H1 (cell line): Measurements from ENCODE around the gene CLIC1. TPM values are rescaled to one million over a fixed set of nuclear protein-coding genes. Genes with fewer than 3 reads are reported as not detected.

ENCODE experiments used
- CTCF ChIA-PET: fragments of 300-600 bp; sonication (Branson Sonifier 250); formaldehyde crosslinking; loops from one replicate; lab custom pipeline; 2021; ENCODE audit not compliant: partially characterized antibody; lab: Charles Lee
- POLR2A ChIA-PET: fragments of 300-600 bp; sonication (Branson Sonifier 250); formaldehyde crosslinking; loops from one replicate; lab custom pipeline; 2021; ENCODE audit warnings: inconsistent platforms; ENCODE audit not compliant: partially characterized antibody; lab: Charles Lee
- DNase-seq, 2 experiments: peaks; one replicate each; pipeline versions ENCODE4 v3.0.0 to v3.0.0-alpha.2; 2010 to 2022; ENCODE audit warnings: low spot score in 2 of 2, low read depth in 1 of 2, mixed read lengths in 1 of 2
- FAIRE-seq: peaks from 2 replicates; lab custom pipeline; 2011; peaks lifted over from hg19 to GRCh38; lab: Jason Lieb, UNC
- H2AFZ ChIP-seq: 2 replicates; pipeline ENCODE4 v1.8.1; 2012; ENCODE audit warnings: low read length, inconsistent platforms
- H2AK5ac ChIP-seq: 2 replicates; pipeline ENCODE4 v1.6.1; 2013; ENCODE audit warnings: low read depth, low read length
- H2BK120ac ChIP-seq: replicated peaks from 2 replicates; pipeline ENCODE3; 2013; ENCODE audit warnings: low read depth, low read length, inconsistent platforms
- H2BK12ac ChIP-seq: 2 replicates; pipeline ENCODE4 v1.6.1; 2013; ENCODE audit warnings: low read depth, low read length
- H2BK15ac ChIP-seq: 2 replicates; pipeline ENCODE4 v1.6.1; 2013; ENCODE audit warnings: low read length
- H2BK20ac ChIP-seq: 2 replicates; pipeline ENCODE4 v1.6.1; 2013; ENCODE audit warnings: low read length
- H2BK5ac ChIP-seq: 2 replicates; pipeline ENCODE4 v1.6.1; 2013; ENCODE audit warnings: low read depth, low read length
- H3K14ac ChIP-seq: 2 replicates; pipeline ENCODE4 v1.6.1; 2013; ENCODE audit warnings: inconsistent platforms; ENCODE audit not compliant: insufficient read length
- H3K18ac ChIP-seq: 2 replicates; pipeline ENCODE4 v1.6.1; 2013; ENCODE audit warnings: low read length; ENCODE audit errors: extremely low read depth
- H3K23ac ChIP-seq: 2 replicates; pipeline ENCODE4 v1.6.1; 2013; ENCODE audit warnings: inconsistent platforms; ENCODE audit not compliant: insufficient read length
- H3K23me2 ChIP-seq: 2 replicates; pipeline ENCODE4 v1.6.1; 2013; ENCODE audit warnings: low read depth, low read length
- H3K27ac ChIP-seq: 2 replicates; pipeline ENCODE4 v1.6.1; 2011; ENCODE audit warnings: low read depth, low read length, inconsistent platforms
- H3K27me3 ChIP-seq, 4 experiments: replicated peaks in 1 of 4; 1 replicate in 1 of 4; 2 replicates in 3 of 4; pipeline versions ENCODE4 v1.6.1 to v1.8.1; 2011 to 2013; ENCODE audit warnings: low read length in 3 of 4, mild to moderate bottlenecking in 3 of 4, inconsistent platforms in 2 of 4, mixed read lengths in 2 of 4, moderate library complexity in 1 of 4; ENCODE audit not compliant: control insufficient read depth in 3 of 4, insufficient read depth in 3 of 4; ENCODE audit errors: extremely low read depth in 1 of 4
- H3K36me3 ChIP-seq, 4 experiments: 2 replicates each; pipeline versions ENCODE4 v1.6.1 to v1.8.1; 2011 to 2013; ENCODE audit warnings: mild to moderate bottlenecking in 4 of 4, low read length in 3 of 4, moderate library complexity in 2 of 4, control low read depth in 1 of 4, inconsistent platforms in 1 of 4; ENCODE audit not compliant: insufficient read depth in 4 of 4, control insufficient read depth in 2 of 4
- H3K4ac ChIP-seq: replicated peaks from 2 replicates; pipeline ENCODE3; 2013; ENCODE audit warnings: low read length, low read depth, mixed read lengths, inconsistent platforms; ENCODE audit not compliant: insufficient read length
- H3K4me1 ChIP-seq, 4 experiments: replicated peaks in 1 of 4; 1 replicate in 1 of 4; 2 replicates in 3 of 4; pipeline versions ENCODE4 v1.6.1 to v1.8.1; 2011 to 2013; ENCODE audit warnings: low read length in 3 of 4, inconsistent platforms in 2 of 4, mixed read lengths in 1 of 4; ENCODE audit not compliant: insufficient read depth in 4 of 4, control insufficient read depth in 3 of 4
- H3K4me2 ChIP-seq, 2 experiments: 2 replicates each; pipeline versions ENCODE4 v1.6.1 to v1.8.1; 2011 to 2013; ENCODE audit warnings: low read depth in 2 of 2, low read length in 2 of 2, control low read depth in 1 of 2, inconsistent platforms in 1 of 2, mild to moderate bottlenecking in 1 of 2; ENCODE audit not compliant: insufficient read depth in 1 of 2
- H3K4me3 ChIP-seq, 4 experiments: fragments of 200-600, 300-600 bp in 1 of 4; sonication (generic), shearing (Covaris generic), sonication (Bioruptor Twin) in 1 of 4; 2 replicates each; pipeline versions ENCODE4 v1.5.1 to v1.8.1; 2011 to 2016; ENCODE audit warnings: low read length in 4 of 4, low read depth in 3 of 4, control low read depth in 2 of 4, inconsistent platforms in 2 of 4, mild to moderate bottlenecking in 2 of 4, mixed read lengths in 1 of 4, moderate library complexity in 1 of 4; ENCODE audit not compliant: insufficient read depth in 2 of 4; ENCODE audit errors: extremely low read depth in 1 of 4
- H3K56ac ChIP-seq: replicated peaks from 2 replicates; pipeline ENCODE3; 2013; ENCODE audit warnings: low read depth, mild to moderate bottlenecking, mixed read lengths, low read length, inconsistent platforms; ENCODE audit not compliant: insufficient read length
- H3K79me1 ChIP-seq: 2 replicates; pipeline ENCODE4 v1.6.1; 2013; ENCODE audit warnings: low read depth, low read length, control low read depth
- H3K79me2 ChIP-seq, 2 experiments: 2 replicates each; pipeline versions ENCODE4 v1.6.1 to v1.8.1; 2012 to 2013; ENCODE audit warnings: low read length in 2 of 2, mild to moderate bottlenecking in 2 of 2, inconsistent platforms in 1 of 2; ENCODE audit not compliant: insufficient read depth in 2 of 2, control insufficient read depth in 1 of 2
- H3K9ac ChIP-seq, 4 experiments: replicated peaks in 1 of 4; 1 replicate in 1 of 4; 2 replicates in 3 of 4; pipeline versions ENCODE4 v1.6.1 to v1.8.1; 2011 to 2013; ENCODE audit warnings: low read depth in 3 of 4, low read length in 3 of 4, control low read depth in 2 of 4, mild to moderate bottlenecking in 2 of 4, moderate library complexity in 2 of 4, inconsistent platforms in 1 of 4; ENCODE audit errors: extremely low read depth in 1 of 4
- H3K9me3 ChIP-seq, 2 experiments: 2 replicates each; pipeline versions ENCODE4 v1.6.1 to v1.8.1; 2012 to 2013; ENCODE audit warnings: mild to moderate bottlenecking in 2 of 2, moderate library complexity in 2 of 2, control low read depth in 1 of 2, inconsistent platforms in 1 of 2, low read depth in 1 of 2, low read length in 1 of 2, mixed read lengths in 1 of 2; ENCODE audit not compliant: insufficient read depth in 2 of 2
- H4K20me1 ChIP-seq, 2 experiments: replicated peaks in 1 of 2; 2 replicates each; pipeline versions ENCODE3 to v1.8.1; 2011 to 2013; ENCODE audit warnings: inconsistent platforms in 2 of 2, low read length in 2 of 2, mild to moderate bottlenecking in 1 of 2; ENCODE audit not compliant: insufficient read depth in 2 of 2, control insufficient read depth in 1 of 2
- H4K5ac ChIP-seq: 2 replicates; pipeline ENCODE4 v1.6.1; 2013; ENCODE audit warnings: low read length, low read depth, mixed read lengths, inconsistent platforms; ENCODE audit not compliant: insufficient read length
- H4K8ac ChIP-seq: 2 replicates; pipeline ENCODE4 v1.8.0; 2013; ENCODE audit warnings: mild to moderate bottlenecking, moderate library complexity, low read length, inconsistent platforms; ENCODE audit not compliant: insufficient read depth; ENCODE audit errors: extremely low read depth
- H4K91ac ChIP-seq: replicated peaks from 2 replicates; pipeline ENCODE3; 2013; ENCODE audit warnings: low read length, mixed read lengths, inconsistent platforms; ENCODE audit not compliant: insufficient read length
- ASH2L ChIP-seq: fragments of 200-600, 300-600 bp; sonication (generic); IDR thresholded peaks from one replicate; pipeline ENCODE4 v1.7.1; 2017; ENCODE audit warnings: low read length
- BCL11A ChIP-seq, 2 experiments: IDR thresholded peaks; one replicate each; pipeline ENCODE4 v1.6.1; 2011; ENCODE audit warnings: low read depth in 2 of 2, low read length in 2 of 2, mild to moderate bottlenecking in 2 of 2
- CTBP2 ChIP-seq: IDR thresholded peaks from 2 replicates; pipeline ENCODE4 v1.7.0; 2011; ENCODE audit warnings: borderline replicate concordance, mild to moderate bottlenecking, moderate library complexity, mixed read lengths, low read length; ENCODE audit not compliant: insufficient read depth, insufficient read length
- E2F6 ChIP-seq: IDR thresholded peaks from 2 replicates; pipeline ENCODE4 v1.6.1; 2012; ENCODE audit warnings: inconsistent platforms
- EGR1 ChIP-seq: IDR thresholded peaks from 2 replicates; pipeline ENCODE4 v1.6.1; 2011; ENCODE audit warnings: low read depth, low read length, borderline replicate concordance
- JUND ChIP-seq: IDR thresholded peaks from 2 replicates; pipeline ENCODE4 v1.6.1; 2011; ENCODE audit warnings: mild to moderate bottlenecking, improper control_type of control experiment, low read length
- MAX ChIP-seq: IDR thresholded peaks from 2 replicates; pipeline ENCODE4 v1.6.1; 2012; ENCODE audit warnings: inconsistent platforms
- RAD21 ChIP-seq, 2 experiments: IDR thresholded peaks in 1 of 2; conservative IDR thresholded peaks in 1 of 2; 2 replicates each; pipeline ENCODE4 v1.6.1; 2011; ENCODE audit warnings: low read depth in 2 of 2, low read length in 2 of 2, improper control_type of control experiment in 1 of 2, inconsistent platforms in 1 of 2, mild to moderate bottlenecking in 1 of 2, moderate library complexity in 1 of 2
- SAP30 ChIP-seq: fragments of 300-600 bp; sonication (generic); IDR thresholded peaks from 2 replicates; pipeline ENCODE4 v1.7.1; 2012; ENCODE audit warnings: low read length, moderate library complexity, mild to moderate bottlenecking, inconsistent platforms; ENCODE audit not compliant: insufficient read depth, insufficient replicate concordance
- SIRT6 ChIP-seq: IDR thresholded peaks from one replicate; pipeline ENCODE4 v1.7.1; 2012; ENCODE audit warnings: low read length, inconsistent platforms
- TBP ChIP-seq: IDR thresholded peaks from 2 replicates; pipeline ENCODE4 v1.6.1; 2011; ENCODE audit warnings: low read depth, low read length, improper control_type of control experiment
- YY1 ChIP-seq: IDR thresholded peaks from 2 replicates; pipeline ENCODE4 v1.6.1; 2011; ENCODE audit warnings: low read depth, mild to moderate bottlenecking, low read length
- WGBS, 2 experiments: shearing (Covaris generic) in 1 of 2; methylation state at CpG; one replicate each; pipeline versions ENCODE4 v1.1.6 to v1.1.7; 2013 to 2015; ENCODE audit warnings: low lambda C conversion rate in 2 of 2, mixed read lengths in 2 of 2, inconsistent platforms in 1 of 2, low coverage in 1 of 2, missing lambda C conversion rate in 1 of 2; ENCODE audit not compliant: insufficient replicate concordance in 2 of 2, insufficient coverage in 1 of 2, insufficient read length in 1 of 2; ENCODE audit errors: extremely low coverage in 1 of 2, missing lambda C conversion rate in 1 of 2; 5-methylcytosine and 5-hydroxymethylcytosine counted together
- polyA plus RNA-seq, 7 experiments: library from polyadenylated mRNA; depleted of rRNA in 3 of 7; stranded (reverse) in 5 of 7; unstranded in 2 of 7; fragments of >200 nt in 5 of 7; fragments of 200-250 nt in 2 of 7; gene quantifications; 1 replicate in 5 of 7; 2 replicates in 1 of 7; 4 replicates in 1 of 7; pipeline versions ENCODE4 v1.2.1 to v1.2.3, GENCODE V29; 2011 to 2013; ENCODE audit warnings: missing spikeins in 2 of 7, mixed read lengths in 2 of 7
- total RNA-seq: library from RNA; stranded (reverse); fragmentation: NEBNext Ultra II Directional; extraction: Animal tissue kit (Norgen Biotek cat#: 25700); gene quantifications from 2 replicates; pipeline ENCODE4 v1.2.1, GENCODE V29; 2021

CLIC1 gene
- total and polyA plus RNA-seq, 2 of the 8 experiments (the other 6 are each of a cell fraction or from before 2014, with no cell fraction given): 250 to 277 TPM

GRCh38 chr6:31721351-31722020 is 14.8 kb downstream of the CLIC1 start, which contains the start of gene LY6G6C:
TSS of gene LY6G6C (minus strand) at chr6:31721746. CDS start at chr6:31721679, 67 bp downstream.
- Histone ChIP-seq H4K8ac (no peak within 1 kb of the TSS), H3K14ac (no peak within 1 kb of the TSS), H2BK15ac (no peak within 1 kb of the TSS), H3K4me3 (no peak within 1 kb of the TSS), H3K9ac (no peak within 1 kb of the TSS), H2BK12ac (no peak within 1 kb of the TSS), H3K27ac (no peak within 1 kb of the TSS), H3K27me3 (no peaks in the 10 kb centered on the region), H3K9me3 (no peaks in the 10 kb centered on the region), H3K23ac (no peak within 1 kb of the TSS), H2AFZ (no peak within 1 kb of the TSS), H3K4me2 (no peak within 1 kb of the TSS), H2BK5ac (no peak within 1 kb of the TSS), H3K79me1 (no peaks in the 10 kb centered on the region), H3K4me1 (peaks cover 0 to 16% (median 15%) of the 10 kb centered on the region in 4 experiments; a peak in 6 of 7 replicates), H3K18ac (no peak within 1 kb of the TSS), H2BK20ac (no peak within 1 kb of the TSS), H3K36me3 (peaks cover 0 to 3% (median 0%) of the 10 kb centered on the region in 4 experiments; a peak in 3 of 8 replicates), H2AK5ac (no peak within 1 kb of the TSS), H3K56ac (no peak within 1 kb of the TSS), H2BK120ac (no peak within 1 kb of the TSS), H3K79me2 (no peaks in the 10 kb centered on the region), H3K4ac (no peak within 1 kb of the TSS), H3K23me2 (no peaks in the 10 kb centered on the region), H4K20me1 (no peaks in the 10 kb centered on the region), H4K91ac (no peak within 1 kb of the TSS), H4K5ac (no peak within 1 kb of the TSS)
- DNase-seq: no peak
- ChIA-PET POLR2A (interaction anchor here (0.6 to 7.2 kb wide), 8 partner anchors 9 to 180 kb away, joined by 3 to 73 read pairs (median 4); partner anchors contain the start of genes ABHD16A, CLIC1, DDX39B and GPANK1), CTCF (interaction anchor here (0.9 to 3.7 kb wide), 5 partner anchors 8 to 45 kb away, joined by 3 to 18 read pairs (median 4); no protein-coding TSS in a partner anchor)
- FAIRE-seq: no peak
- TF ChIP-seq YY1: no peak
- no peak for TF ChIP-seq RAD21 (IDR thresholded peaks at IDR 0.05 in 1 of 2, conservative IDR thresholded peaks at IDR 0.05 in 1 of 2; ENCODE audit: low read depth in 2 of 2, low read length in 2 of 2)
- TF ChIP-seq BCL11A (IDR thresholded peaks at IDR 0.05; ENCODE audit: low read depth in 2 of 2, low read length in 2 of 2): no peak
- TF ChIP-seq E2F6: no peak
- no peak for TF ChIP-seq MAX
- TF ChIP-seq ASH2L: no peak
- TF ChIP-seq TBP: no peak
- TF ChIP-seq CTBP2: no peak
- no peak for TF ChIP-seq SIRT6
- TF ChIP-seq EGR1: no peak
- TF ChIP-seq SAP30: no peak
- no peak for TF ChIP-seq JUND
- 84% methylated on average over 4 of the region's 4 CpGs; no CpG with 5 or more reads in 1 of the 2 experiments for WGBS, 2 experiments
